Thoracic aorta (tissue), 2 donors: ENCODE results near the gene CD27. TPM values are rescaled to one million over a fixed set of nuclear protein-coding genes. Genes with fewer than 3 reads are reported as not detected.

Experiments
- ATAC-seq: fragments of 150-250 bp; one replicate; pipeline ENCODE4 v1.8.0; 2017; ENCODE audit warnings: low read depth; ENCODE audit not compliant: insufficient number of reproducible peaks, low FRiP score
- DNase-seq: peaks from one replicate; pipeline ENCODE4 v3.0.0-alpha.2; 2020; ENCODE audit warnings: low spot score
- H3K27ac ChIP-seq, 2 donors: fragments of 200-600 bp; sonication (generic); 1 replicate in 1 of 2; 2 replicates in 1 of 2; pipeline ENCODE4 v1.5.1; 2016; ENCODE audit warnings: mild to moderate bottlenecking in 2 of 2, moderate library complexity in 2 of 2
- H3K27me3 ChIP-seq: fragments of 200-600 bp; sonication (generic); replicated peaks from 2 replicates; pipeline ENCODE4 v1.6.0; 2016; ENCODE audit warnings: mild to moderate bottlenecking; ENCODE audit not compliant: insufficient read depth
- H3K36me3 ChIP-seq: fragments of 200-600 bp; sonication (generic); one replicate; pipeline ENCODE4 v1.5.1; 2016
- H3K4me1 ChIP-seq, 2 donors: fragments of 200-600 bp; sonication (generic); 1 replicate in 1 of 2; 2 replicates in 1 of 2; pipeline versions ENCODE4 v1.5.1 to v1.6.0; 2016; ENCODE audit warnings: low read depth in 2 of 2, mild to moderate bottlenecking in 1 of 2; ENCODE audit not compliant: control insufficient read depth in 1 of 2
- H3K4me3 ChIP-seq: fragments of 200-600 bp; sonication (generic); 2 replicates; pipeline ENCODE4 v1.5.1; 2016; ENCODE audit warnings: mild to moderate bottlenecking
- H3K9me3 ChIP-seq: fragments of 200-600 bp; sonication (generic); 2 replicates; pipeline ENCODE4 v1.5.1; 2016
- CTCF ChIP-seq: fragments of 200-600 bp; sonication (generic); IDR thresholded peaks from one replicate; pipeline ENCODE4 v1.5.1; 2019; ENCODE audit warnings: antibody characterized with exemption
- total RNA-seq, 2 donors: library from RNA; depleted of rRNA; stranded (reverse); fragments of >200 nt; gene quantifications; one replicate each; pipeline versions ENCODE4 v1.1.0 to v1.2.3, GENCODE V29; 2016

Gene CD27
- 1 to 10 TPM; 1.6 to 4.7 TPM for total RNA-seq

- no peak for DNase-seq
- H3K4me3 ChIP-seq: no peak within 1 kb of the TSS
- TF ChIP-seq CTCF: no peak
- H3K9me3 ChIP-seq: no peaks in the 10 kb centered on the region
- no peaks in the 10 kb centered on the region for H3K27me3 ChIP-seq
- H3K36me3 ChIP-seq: peaks cover 7% of the 10 kb centered on the region
- no peak within 1 kb of the TSS for H3K27ac ChIP-seq
- ATAC-seq: no peak
- H3K4me1 ChIP-seq: peaks cover 3 to 12% of the 10 kb centered on the region in 2 donors
Observed at GRCh38 chr12:6444704-6445688, at the start of gene CD27. CD27 (plus strand) TSS chr12:6444955; CDS start chr12:6445096, 141 bp downstream.

DNA sequence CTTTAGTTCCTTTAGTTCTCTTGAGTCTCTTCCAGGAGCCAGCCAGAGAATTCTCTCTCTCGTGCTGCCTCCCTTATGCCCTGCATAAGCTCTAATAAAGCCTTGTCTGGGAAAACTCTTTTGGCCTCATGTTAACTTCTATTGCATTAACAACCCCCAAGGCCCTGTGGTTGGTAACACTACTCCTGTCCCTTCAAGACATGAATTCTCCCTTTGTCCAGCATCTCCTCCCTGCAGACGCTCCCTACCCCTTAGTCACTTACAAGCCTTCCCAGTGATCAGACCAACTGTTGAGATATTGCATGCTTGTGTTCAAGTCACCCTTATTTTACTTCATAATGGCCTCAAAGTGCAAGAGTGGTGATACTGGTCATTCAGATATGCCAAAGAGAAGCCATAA lies 48.7 kb upstream of the CD27 start:
- TF ChIP-seq CTCF: no peak
- peaks cover 2% of the 10 kb centered on the region for H3K36me3 ChIP-seq
- DNase-seq: no peak
- no peaks in the 10 kb centered on the region for H3K27me3 ChIP-seq
- peaks cover 7 to 17% of the 10 kb centered on the region in 2 donors for H3K4me1 ChIP-seq
- no peak overlapping the region for H3K4me3 ChIP-seq
- H3K9me3 ChIP-seq: no peaks in the 10 kb centered on the region
- ATAC-seq: no peak
- no peak overlapping the region for H3K27ac ChIP-seq

GRCh38 chr12:6399884-6400644 lies 44.7 kb upstream of the CD27 start:
- no peaks in the 10 kb centered on the region for H3K4me1 ChIP-seq
- no peaks in the 10 kb centered on the region for H3K9me3 ChIP-seq
- no peak overlapping the region for H3K4me3 ChIP-seq
- ATAC-seq: no peak
- no peak for TF ChIP-seq CTCF
- no peak for DNase-seq
- no peaks in the 10 kb centered on the region for H3K27me3 ChIP-seq
- H3K36me3 ChIP-seq: no peaks in the 10 kb centered on the region
- no peak overlapping the region for H3K27ac ChIP-seq

DNA sequence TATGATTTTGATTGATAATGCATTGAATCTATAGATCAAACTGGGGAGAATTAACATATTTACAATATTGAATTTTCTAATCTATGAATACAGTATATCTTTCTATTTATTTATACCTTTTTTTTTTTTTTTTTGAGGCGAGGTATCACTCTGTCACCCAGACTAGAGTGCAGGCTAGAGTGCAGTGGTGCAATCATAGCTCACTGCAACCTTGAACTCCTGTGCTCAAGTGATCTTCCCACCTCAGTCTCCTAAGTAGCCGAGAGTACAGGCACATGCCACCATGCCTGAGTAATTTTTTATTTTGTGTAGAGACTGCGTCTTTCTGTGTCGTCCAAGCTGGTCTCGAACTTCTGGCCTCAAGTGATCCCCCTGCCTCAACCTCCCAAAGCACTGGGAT lies 40.4 kb upstream of the CD27 start:
- no peak for DNase-seq

More for the DNA sequence above, 40.4 kb upstream of the CD27 start:
- H3K27me3 ChIP-seq: no peaks in the 10 kb centered on the region
- TF ChIP-seq CTCF: no peak
- no peaks in the 10 kb centered on the region for H3K36me3 ChIP-seq
- H3K4me3 ChIP-seq: no peak overlapping the region
- no peaks in the 10 kb centered on the region for H3K4me1 ChIP-seq
- H3K27ac ChIP-seq: no peak overlapping the region
- no peak for ATAC-seq
- no peaks in the 10 kb centered on the region for H3K9me3 ChIP-seq
